Measurements from ENCODE around the gene RYR3.

RYR3 gene

DNA sequence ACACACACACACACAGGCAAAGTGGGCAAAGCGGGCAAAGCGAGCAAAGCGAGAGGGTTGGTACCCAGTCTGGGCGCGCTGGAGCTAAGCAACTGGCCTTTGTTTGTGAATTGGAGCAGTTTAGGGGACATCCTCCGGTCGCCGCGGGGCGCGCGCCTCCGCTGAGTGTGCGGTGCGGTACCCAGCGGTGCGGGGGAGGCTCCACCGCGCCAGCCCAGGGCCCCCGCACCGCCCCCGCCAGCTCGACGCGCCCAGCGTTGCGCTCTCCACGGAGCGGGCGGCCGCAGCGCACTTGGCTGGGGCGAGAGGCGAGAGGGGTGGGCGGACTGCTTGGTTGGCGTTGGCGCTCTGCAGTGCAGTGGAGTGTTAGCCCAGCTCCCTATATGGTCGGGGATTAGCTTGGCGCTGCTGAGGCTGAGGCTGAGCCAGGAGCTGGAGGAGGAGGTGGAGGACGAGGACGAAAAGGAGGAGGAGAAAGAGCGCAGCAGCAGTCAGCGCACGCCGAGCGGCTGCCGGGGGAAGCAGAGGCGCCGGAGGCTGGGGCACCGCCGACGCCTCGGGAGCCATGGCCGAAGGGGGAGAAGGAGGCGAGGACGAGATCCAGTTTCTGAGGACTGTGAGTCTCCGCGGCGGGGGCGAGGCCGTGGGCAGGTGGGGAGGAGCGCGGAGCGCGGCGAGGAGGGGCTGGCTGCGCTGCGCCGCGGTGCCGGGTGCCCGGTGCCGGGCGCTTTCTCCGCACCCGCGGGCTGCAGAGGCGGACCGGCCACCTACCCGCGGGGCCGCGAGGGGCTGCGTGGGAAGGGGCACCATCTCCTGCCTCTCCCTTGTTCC, at the start of gene RYR3:
RYR3 (plus strand) TSS at position 487 of the 831 bp plus-strand sequence; CDS start at position 566, 79 bp downstream.
- DNase-seq (ENCODE audit: low read depth in 2 of 3, low spot score in 1 of 3): no peak

DNA sequence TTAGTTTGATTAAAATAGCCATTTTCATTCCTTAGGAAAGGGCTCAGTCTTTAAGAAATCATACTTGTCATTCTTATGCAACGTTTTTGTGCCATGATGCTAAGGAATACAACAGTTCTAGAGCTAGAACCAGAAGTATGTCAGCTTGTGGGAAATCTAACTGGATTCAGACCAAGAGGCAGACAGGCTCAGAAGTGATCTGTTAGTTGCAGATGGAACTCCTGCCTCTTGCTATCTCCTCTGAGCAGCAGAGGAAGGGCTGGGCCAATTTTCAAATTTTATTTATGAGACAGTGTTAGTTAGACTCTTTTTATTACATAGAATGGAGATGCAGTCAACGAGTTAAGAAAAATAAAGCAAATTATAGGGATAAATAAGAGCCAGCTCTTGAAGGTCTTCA, 48.5 kb upstream of the RYR3 start:
- no peak for DNase-seq (ENCODE audit: low read depth in 2 of 3, low spot score in 1 of 3)

DNA sequence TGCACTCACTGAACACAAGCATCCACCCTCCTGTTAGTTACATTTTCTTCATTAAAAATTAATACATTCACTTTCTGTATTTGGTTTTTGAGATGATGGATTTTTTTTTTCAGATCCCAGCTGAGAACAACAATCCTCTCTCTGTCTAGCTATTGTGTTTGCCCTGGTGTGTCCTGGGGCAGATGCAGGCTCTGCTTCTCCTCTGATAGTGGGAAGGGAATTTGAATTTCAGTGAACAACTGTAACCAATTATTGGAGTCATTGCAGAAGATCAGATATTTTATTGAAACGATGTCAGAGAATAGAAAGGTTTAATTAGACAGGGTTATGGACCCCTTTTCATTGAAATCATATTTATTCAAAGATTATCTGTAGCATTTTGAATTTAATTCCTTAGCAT, 33.1 kb upstream of the RYR3 start:
- no peak for DNase-seq (ENCODE audit: low read depth in 2 of 3, low spot score in 1 of 3)

DNA sequence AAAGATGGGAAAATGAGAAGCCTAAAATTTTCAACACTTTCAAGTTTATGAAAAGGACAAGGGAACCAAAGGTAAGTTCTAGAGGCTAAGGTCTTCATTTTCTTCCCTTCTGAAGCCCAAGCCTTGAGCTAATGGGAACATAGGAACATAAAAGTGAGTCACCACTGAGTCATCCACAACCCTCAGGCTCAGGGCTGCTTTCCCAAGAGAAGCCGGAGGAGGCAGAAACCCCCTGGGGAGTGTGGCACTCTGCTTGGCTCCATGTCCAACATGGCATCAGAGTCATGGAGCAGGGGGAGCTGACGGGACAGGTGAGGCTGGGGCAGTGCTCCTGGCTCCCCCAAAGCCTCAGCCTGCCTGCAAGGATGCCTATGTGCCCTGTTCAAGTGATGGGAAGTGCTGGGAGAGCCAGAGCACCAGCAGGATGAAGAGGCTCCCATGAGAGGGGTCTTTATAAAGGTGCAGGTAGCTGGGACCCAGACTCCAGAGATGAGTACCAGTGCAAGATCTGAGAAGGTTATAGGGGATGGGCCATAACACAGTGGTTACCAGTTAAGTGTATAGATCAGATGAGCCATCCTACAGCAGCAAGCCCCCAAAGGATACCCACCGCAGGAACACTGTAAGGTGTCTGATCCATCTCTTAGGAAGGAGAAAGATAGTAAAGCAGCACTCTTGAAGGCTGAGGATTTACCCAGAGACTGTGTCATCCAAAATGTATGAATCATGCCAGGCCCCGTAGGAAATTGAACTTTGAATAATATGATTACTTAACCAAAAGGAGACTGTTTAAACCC, 31.8 kb upstream of the RYR3 start:
- no peak for DNase-seq (ENCODE audit: low read depth in 2 of 3, low spot score in 1 of 3)

DNA sequence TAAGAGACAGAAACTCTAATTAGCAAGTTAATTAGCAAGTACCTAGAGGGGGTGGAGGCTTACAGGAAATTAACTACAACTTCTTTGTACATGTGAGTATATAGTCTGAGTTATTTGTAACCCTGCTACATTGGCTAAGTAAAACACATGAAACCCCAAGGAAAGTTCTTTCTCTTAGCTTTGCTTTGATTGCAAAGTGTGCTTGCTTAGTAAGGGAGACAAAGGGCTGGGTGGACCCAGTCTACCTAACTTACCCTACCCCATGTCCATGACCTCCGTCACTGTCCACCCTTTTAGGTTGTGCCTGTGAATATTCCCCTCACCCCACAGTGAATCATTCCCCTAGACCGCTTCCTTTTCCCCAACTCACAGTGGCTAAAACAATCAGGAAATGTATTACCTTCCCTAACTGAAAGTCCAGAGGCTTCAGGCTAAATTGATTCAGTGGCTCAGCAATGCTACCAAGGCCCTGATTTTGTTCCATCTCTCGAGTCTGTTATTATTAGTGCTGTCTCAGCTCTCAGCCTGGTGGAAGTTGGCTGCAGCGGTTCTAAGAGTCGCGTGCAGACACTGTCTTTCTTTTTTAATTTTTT, 31.1 kb upstream of the RYR3 start:
- DNase-seq (ENCODE audit: low read depth in 2 of 3, low spot score in 1 of 3): no peak

DNA sequence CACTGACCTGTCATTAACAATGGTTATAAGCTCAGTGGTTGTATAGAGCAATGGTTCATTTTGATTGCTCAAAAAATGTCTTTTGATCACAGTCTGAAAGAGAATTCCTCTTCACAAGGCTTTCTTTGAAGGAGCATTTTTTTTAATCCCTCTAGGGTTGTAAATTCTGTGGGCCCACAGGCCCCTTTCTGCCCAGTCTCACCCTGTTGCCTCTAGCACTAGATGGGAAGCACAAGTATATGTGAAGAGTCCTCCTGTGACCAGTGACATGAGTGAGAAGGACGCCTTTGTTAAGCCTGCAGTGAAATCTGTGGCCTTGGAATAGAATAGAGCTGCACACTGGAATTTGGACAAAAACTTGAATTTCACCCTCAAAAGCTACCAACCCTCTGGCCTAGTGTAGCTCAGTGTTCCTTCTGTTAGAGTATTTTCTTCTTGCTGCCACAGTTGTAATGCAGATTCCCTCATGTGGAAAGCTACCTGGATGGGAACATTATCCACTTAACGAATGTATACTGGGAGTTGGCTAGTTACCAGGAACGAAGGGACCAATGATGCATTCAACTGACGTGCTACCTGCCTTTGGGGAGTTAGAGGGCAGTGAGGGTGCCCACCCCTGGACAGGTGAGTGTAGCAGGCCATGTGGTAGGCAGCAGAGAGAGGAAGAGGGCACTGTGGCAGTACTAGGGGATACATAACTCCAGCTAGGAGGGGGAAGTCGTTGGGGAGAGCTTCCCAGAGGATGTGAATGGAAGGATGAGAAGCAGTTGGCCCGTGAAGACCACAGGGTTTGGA, 28.3 kb upstream of the RYR3 start:
- DNase-seq (ENCODE audit: low read depth in 2 of 3, low spot score in 1 of 3): no peak

DNA sequence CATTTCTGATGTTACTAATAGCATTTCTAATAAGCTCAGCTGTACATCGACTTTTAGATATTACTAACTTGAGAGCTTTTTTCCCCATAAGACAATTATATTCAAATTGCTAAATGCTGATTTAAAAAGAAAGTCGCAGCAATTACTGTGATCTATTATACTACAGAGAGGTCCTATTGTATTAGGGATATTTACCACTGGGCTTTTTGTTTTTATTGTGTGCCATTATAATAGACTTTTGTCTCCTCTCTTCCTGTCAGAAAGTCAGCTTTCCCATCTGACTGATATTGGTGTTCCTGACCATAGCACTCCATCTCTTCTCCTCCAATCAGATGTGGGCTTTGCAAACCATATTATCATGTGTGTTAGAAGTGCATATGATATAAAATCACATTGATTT, 27.2 kb upstream of the RYR3 start:
- DNase-seq (ENCODE audit: low read depth in 2 of 3, low spot score in 1 of 3): no peak

DNA sequence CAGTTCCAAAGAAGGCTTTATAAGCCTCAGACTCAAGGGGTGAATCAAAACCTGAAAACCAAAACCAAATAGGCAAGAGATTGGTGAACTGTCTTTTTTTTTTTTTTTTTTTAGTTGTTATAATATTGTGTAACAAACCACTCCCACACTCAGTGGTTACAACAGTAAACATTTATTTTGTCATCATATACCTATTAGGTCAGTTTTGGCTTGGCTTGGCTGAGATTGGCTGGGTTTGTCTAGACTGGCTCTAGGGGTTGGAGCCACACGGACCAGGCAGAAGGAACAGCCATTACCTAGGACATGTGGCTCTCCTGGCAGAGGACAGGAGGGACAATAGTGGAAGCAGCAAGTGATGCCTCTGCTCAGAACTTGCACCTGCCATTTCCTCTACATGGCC, 26.4 kb upstream of the RYR3 start:
- DNase-seq (ENCODE audit: low read depth in 2 of 3, low spot score in 1 of 3): no peak

DNA sequence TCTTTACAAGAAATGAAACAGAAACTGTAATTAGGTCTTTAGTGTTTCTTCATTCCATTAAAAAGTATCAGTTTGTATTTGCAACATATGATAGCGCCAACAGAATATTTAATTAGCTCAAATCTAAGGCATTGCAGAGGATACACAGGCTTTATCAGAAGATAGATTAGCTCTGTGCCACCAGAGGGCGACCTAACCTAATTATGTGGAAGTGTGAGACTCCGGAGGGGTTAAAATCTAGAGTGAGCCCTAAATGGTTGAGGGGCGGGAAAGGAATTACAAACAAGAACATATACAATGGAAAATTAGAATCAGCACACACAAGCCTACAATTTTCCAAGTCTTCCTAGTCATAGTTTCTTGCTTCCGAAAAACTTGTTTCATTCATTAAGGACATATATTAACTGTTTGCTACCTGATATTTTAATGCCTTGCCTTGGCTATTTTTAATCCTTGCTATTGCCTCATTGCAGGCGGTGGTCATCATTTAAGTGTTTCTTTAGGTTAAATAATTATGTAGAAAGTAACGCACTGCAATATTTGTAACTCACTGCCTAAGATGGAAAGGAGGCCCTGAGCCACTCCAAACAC, 18.0 kb upstream of the RYR3 start:
- peak; percentile 10 to 46 (median 41) for DNase-seq (ENCODE audit: low read depth in 2 of 3, low spot score in 1 of 3)

DNA sequence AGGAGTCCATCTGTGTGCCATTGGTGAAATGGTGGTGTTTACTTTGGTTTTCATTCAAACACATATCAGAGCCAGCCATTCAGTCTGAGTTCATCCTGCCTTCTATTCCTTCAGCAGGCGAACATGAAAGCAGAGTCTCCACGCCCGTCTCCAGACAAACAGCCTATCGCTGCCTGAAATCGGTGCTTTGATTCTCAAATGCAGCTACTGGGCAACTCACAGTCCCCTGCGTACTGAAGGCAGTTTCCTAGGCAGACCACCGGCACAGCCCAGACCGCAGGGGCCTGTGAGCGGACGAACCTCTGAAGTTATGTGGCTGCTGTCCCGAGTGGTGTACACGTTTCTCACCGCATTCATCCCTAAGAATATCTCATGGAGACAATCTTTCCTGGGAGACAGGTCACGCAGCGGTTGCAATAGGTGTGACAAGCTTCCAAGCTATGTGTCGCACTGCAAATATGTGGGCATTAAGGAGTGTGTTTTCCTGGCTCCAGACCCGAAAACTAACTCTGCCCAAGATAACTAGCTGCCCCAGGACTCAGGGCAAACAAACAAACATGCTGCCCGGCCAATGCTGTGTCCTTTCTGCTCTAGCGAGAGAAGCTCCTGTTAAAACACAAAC, 16.9 kb upstream of the RYR3 start:
- DNase-seq (ENCODE audit: low read depth in 2 of 3, low spot score in 1 of 3): no peak

DNA sequence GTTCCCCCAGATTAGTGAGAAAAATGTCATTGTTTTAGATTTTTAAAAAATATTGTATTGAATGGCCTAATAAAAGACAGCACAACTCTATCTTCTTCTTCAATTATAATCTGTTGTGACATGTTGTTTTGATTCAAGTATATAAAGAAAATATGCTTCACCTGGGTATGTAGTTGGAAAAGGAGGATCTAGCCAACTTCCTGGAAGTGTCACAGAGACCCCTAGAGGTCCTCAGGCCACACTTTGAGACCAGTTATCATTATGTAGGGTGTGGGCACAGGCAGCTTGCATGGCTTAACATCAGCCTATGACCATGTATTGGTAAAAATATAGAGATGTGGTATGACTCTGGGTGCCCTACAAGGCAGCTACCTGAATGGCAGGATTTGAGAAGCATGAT, 14.7 kb upstream of the RYR3 start:
- DNase-seq (ENCODE audit: low read depth in 2 of 3, low spot score in 1 of 3): no peak

DNA sequence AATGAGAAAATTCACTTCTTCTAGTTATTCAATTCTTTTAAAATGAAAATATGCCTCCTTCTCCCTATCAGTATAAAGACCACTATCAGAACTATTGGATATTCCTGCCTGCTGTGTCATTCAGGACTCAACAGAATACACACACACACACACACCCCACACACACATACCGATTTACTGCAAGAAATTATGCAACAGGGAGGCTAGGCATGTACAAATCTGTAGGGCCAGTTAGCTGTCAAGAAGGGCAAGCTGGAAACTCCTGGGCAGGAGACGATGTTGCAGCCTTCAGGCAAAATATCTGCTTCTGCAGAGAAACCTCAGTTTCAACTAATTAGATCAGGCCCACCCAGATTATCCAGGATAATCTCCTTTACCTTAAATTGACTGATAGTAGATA, 13.9 kb upstream of the RYR3 start:
- no peak for DNase-seq (ENCODE audit: low read depth in 2 of 3, low spot score in 1 of 3)

DNA sequence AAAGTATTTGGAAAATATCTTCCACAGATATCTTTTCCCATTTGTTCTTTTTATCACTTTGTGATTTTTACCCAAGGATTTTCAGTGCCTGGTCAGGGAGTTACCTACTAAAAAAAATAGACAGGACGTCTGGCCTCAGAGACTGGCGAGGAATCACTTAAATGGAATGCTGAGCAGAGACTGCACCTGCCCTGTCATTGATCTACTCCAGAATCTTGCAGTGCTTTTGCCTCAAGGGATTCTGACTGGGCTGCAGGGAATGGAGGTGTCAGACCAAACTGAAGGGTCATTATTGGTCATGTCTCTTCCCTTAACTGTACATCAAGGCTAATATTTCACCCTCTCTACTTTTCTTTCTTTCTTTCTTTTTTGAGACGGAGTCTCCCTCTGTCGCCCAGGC, 12.1 kb upstream of the RYR3 start:
- DNase-seq (ENCODE audit: low read depth in 2 of 3, low spot score in 1 of 3): no peak

DNA sequence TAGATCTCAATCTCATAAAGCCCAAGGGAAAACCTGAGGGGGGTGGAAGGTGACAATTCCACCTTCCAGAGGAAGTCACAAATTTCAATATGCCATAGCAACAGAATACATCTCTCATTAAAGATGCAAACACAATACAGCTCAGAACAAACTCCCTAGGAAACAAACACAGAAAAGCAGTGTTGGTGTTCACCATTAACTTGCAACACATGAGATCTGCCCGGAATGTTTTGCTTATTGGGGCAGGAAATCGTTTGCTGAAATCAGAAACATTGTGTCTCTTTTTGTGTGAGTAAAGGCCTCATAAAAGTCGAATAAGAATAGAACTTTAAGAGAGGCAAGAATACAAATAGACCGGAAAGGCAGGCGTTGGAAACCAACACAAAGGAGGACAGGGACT, 5.8 kb upstream of the RYR3 start:
- DNase-seq (ENCODE audit: low read depth in 2 of 3, low spot score in 1 of 3): no peak

DNA sequence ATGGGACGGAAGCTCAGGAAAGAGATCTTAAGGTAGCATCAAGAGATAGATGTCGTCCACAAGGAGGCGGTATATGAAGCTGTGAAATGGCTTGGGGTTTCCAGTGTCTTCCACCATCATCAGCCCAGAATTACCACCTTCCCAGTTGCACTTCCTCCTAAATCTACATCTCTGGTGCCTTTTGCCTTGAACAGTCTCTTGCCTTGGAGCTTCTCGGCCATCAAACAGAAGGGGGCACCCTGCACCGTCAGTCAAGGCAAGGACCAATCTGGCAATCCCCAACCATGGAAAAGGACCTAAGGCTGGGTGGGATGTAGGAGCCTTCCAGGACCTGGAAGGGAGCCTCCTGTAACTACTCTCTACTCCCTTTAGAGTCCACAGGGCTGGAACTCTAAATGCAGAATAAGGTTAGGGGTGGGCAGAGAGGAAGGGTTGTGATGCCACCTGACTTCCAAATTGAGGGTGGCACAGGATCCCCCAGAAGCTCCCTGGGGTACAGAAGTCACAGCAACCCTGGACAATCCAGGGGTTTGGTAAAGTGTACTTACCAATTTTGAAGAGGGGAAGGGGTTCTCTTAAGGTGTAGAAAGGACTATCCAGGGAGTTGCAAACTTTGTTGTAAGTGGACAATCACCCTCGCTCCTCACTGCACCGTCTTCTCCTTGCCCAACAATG, 1.0 kb upstream of the RYR3 start:
- DNase-seq (ENCODE audit: low read depth in 2 of 3, low spot score in 1 of 3): no peak

DNA sequence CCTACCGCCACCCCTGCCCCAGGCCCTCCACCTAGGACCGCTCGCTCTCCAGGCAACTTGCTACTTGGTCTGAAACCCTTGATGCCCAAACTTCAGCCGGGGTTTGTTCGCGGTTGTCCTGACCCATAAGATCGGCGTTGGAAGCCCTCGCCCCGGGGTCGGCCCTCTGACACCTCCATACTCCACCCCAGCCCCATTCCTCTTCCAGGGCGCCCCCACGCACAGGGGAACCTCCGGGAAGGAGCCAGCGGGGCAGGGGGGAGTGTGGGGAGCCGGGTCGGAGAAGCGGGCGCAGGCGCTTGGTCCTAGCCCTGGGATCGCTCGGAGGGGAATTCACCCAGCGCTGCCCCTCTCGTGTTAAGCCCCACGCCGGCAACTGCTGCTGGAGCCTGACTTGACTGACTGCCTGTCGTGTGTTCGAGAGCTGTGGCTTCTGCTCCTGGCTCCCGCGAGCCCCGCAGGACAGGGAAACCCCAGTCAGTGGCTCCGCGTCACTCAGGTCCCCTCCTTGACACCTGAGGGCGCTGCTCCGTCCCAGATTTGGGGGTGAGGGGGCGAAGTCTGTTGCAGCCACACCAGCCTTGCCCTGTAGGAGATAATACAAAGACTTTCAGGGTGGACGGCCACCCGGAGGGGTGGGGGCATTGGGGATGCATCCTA, 675 bp downstream of the RYR3 start:
- DNase-seq (ENCODE audit: low read depth in 2 of 3, low spot score in 1 of 3): no peak

DNA sequence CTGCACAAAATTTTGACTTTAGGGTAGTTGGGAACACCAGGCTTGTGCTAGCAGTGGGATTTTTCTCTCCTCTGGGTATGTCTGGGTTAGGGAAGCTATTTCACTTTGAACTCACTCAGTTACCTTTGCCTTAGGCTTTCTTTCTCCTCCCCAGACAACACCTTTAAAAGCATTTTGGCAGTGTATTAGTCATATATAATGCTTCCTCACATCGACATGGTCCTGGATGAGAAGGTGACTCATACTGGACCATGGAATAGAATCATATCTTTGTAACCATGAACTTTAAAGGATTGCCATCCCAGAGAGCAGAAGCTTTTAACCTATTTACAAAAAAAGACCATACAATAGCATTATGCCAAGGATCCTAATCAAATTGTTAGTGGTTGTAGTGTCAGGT, 2.7 kb downstream of the RYR3 start:
- DNase-seq (ENCODE audit: low read depth in 2 of 3, low spot score in 1 of 3): no peak

DNA sequence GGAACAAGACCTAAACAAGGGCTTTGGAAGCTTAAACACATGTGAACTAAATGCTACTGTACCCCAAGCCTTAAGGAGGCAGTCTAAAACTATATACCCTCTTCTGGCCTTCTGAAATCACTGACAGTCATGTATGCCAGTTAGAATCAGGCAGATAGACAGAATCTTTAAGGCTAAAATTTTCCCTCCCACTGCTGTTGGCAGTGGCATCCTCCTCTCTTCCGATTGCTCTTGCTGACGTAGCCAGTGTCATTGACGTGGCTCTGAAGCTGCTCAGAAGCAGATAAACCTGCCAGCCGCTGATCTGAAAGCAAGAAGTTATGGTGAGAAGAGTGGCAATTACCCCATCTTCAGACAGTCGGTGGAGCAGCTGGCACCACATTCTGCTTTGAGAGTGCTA, 3.3 kb downstream of the RYR3 start:
- no peak for DNase-seq (ENCODE audit: low read depth in 2 of 3, low spot score in 1 of 3)

DNA sequence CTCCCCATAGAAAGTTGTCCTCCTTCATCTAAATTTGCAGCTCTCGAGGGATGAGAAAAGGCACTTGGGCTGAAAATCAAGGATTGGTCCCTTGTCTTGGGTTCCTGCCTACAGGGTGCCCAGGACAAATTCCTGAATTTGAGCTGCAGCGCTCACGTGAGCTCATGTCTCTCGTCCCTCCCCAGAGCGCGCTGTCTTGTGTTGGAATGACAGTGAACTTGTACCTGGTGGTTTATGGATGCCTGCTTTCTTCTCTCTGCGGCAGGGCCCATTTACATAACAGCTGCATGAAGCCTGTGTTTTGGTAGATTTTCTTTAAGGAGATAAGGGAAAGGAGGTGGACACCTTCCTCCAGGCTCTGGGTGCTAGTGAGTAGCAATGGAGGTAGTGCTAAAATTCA, 4.3 kb downstream of the RYR3 start:
- no peak for DNase-seq (ENCODE audit: low read depth in 2 of 3, low spot score in 1 of 3)

All from stimulated activated CD4-positive, alpha-beta T cell treated with anti-CD3 and anti-CD28 coated beads, Interleukin-12 subunit alpha, Interleukin-12 subunit beta, amount 100 ng/mL, for 48 hours (primary cell).